ENCODE measurements around the gene WRNIP1. TPM values are rescaled to one million over a fixed set of nuclear protein-coding genes. Genes with fewer than 3 reads are reported as not detected.

The WRNIP1 gene
- polyA plus RNA-seq, 1 experiment: 26.5 TPM

DNA sequence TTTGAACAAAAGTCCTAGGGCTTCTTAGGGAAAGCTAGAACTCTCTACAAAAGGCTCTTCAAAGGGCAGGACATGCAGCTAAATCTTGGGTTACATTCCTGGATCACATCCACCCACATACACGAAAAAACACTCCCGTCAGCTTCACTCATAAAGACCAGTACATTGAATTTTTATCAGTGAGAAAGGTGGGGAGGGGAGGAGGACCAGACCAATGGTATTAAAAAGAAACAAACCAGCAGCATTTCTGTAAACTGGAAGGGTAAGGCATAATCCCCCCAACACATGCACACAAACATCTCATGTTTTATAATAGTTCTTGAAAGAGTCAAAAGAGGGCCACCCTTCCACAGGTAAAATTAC is 46.1 kb upstream of the WRNIP1 start:
- no peak overlapping the region for H3K4me3 ChIP-seq (ENCODE audit: low read depth, low read length)
- no peaks in the 10 kb centered on the region for H3K27me3 ChIP-seq (ENCODE audit: control insufficient read depth, insufficient read depth, low read length)
- DNase-seq (ENCODE audit: low read depth): no peak
- no peaks in the 10 kb centered on the region for H3K36me3 ChIP-seq (ENCODE audit: control insufficient read depth, insufficient read depth, low read length)
- TF ChIP-seq, protein P1, sequence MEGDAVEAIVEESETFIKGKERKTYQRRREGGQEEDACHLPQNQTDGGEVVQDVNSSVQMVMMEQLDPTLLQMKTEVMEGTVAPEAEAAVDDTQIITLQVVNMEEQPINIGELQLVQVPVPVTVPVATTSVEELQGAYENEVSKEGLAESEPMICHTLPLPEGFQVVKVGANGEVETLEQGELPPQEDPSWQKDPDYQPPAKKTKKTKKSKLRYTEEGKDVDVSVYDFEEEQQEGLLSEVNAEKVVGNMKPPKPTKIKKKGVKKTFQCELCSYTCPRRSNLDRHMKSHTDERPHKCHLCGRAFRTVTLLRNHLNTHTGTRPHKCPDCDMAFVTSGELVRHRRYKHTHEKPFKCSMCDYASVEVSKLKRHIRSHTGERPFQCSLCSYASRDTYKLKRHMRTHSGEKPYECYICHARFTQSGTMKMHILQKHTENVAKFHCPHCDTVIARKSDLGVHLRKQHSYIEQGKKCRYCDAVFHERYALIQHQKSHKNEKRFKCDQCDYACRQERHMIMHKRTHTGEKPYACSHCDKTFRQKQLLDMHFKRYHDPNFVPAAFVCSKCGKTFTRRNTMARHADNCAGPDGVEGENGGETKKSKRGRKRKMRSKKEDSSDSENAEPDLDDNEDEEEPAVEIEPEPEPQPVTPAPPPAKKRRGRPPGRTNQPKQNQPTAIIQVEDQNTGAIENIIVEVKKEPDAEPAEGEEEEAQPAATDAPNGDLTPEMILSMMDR (IDR thresholded peaks at IDR 0.05; ENCODE audit: insufficient read depth, low read depth, low read length): no peak
- CTCF ChIA-PET: interaction anchor here (0.8 to 1.0 kb wide), 3 partner anchors 9 to 1123 kb away, joined by 3 to 4 read pairs (median 3); no protein-coding TSS in a partner anchor
- POLR2A ChIA-PET: no interaction called here

DNA sequence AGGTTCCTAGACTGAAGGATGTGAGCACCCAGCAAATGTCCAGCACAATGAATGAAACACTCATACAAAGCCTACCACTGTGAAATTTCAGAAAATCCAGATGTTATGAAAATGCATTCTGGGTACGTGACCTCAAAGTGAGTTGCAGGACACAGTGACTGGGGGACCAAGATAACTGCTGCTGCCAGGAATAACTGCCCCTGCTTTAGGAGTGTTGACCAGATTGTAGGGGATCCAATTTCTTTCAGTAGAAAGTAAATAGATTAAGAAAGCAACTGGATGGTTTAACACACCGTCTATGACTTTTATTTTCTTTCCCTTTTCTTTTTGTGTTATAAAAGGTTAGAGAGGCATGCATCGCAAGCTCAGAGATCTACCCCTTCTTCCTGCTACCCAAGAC is 44.0 kb upstream of the WRNIP1 start:
- H3K4me3 ChIP-seq (ENCODE audit: low read depth, low read length): no peak overlapping the region
- POLR2A ChIA-PET: no interaction called here
- TF ChIP-seq, protein P1 (IDR thresholded peaks at IDR 0.05; ENCODE audit: insufficient read depth, low read depth, low read length): no peak
- no peaks in the 10 kb centered on the region for H3K36me3 ChIP-seq (ENCODE audit: control insufficient read depth, insufficient read depth, low read length)
- CTCF ChIA-PET: no interaction called here
- H3K27me3 ChIP-seq (ENCODE audit: control insufficient read depth, insufficient read depth, low read length): no peaks in the 10 kb centered on the region
- no peak for DNase-seq (ENCODE audit: low read depth)

DNA sequence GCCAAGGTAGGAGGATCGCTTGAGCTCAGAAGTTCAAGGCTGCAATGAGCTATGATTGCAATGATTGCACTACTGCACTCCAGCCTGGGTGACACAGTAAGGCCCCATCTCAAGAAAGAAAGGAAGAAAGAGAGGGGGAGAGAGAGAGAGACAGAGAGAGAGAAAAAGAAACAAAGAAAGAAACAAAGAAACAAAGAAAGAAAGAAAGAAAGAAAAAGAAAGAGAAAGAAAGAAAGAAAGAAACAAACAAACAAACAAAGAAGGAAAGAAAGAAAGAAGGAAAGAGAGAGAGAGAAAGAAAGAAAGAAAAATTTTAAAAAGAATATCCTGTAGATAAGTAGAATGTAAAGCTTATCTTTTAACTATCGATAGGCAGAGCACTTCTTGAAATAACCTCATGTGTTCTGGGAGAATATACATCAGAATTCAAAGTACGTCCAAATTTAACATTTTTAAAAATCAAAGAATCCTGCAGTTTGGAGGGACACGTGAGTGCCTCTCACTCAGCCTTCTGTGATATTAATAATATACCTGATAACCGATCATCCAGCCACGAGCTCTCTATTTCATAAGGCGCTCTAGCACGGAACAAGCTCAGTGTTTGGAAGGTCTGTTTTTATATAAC is 39.7 kb upstream of the WRNIP1 start:
- DNase-seq (ENCODE audit: low read depth): no peak
- ChIA-PET CTCF (interaction anchor here (0.9 to 1.1 kb wide), 3 partner anchors 9 to 13 kb away, joined by 3 read pairs; no protein-coding TSS in a partner anchor), POLR2A (no interaction called here)
- Histone ChIP-seq H3K36me3 (ENCODE audit: control insufficient read depth, insufficient read depth, low read length) (no peaks in the 10 kb centered on the region), H3K4me3 (ENCODE audit: low read depth, low read length) (no peak overlapping the region), H3K27me3 (ENCODE audit: control insufficient read depth, insufficient read depth, low read length) (no peaks in the 10 kb centered on the region)
- TF ChIP-seq, protein P1 (IDR thresholded peaks at IDR 0.05; ENCODE audit: insufficient read depth, low read depth, low read length): no peak

DNA sequence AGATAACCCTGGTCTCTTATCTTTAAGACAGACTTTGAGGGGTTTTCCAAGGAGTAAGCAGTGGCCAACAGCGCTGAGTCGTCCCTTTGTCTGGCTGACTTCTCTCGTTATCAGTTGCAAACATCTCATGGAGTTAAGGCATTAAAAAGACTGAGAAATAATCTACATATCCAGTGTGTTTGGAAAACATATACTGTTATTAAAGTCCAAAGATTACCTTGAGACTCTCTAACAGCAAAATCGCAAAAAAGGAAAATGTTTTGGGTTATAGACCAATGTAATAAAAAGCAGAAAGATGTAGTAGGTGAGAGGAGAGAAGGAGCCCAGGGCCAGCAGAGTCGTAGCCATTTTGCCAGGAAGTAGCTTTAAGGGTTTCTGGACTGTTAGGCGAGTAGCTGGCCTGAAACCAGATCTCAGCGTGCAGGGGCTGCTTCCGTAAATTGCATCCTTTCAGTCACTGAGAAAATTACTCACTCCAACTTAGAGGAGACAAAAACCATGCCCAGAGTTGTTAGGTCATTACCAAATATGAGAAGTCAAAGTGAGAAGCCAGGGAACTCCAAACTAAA is 39.1 kb upstream of the WRNIP1 start:
- H3K36me3 ChIP-seq (ENCODE audit: control insufficient read depth, insufficient read depth, low read length): no peaks in the 10 kb centered on the region
- CTCF ChIA-PET: interaction anchor here (0.7 to 1.8 kb wide), 4 partner anchors 9 to 20 kb away, joined by 3 to 5 read pairs (median 3); no protein-coding TSS in a partner anchor
- POLR2A ChIA-PET: no interaction called here
- no peaks in the 10 kb centered on the region for H3K27me3 ChIP-seq (ENCODE audit: control insufficient read depth, insufficient read depth, low read length)
- DNase-seq (ENCODE audit: low read depth): no peak
- no peak overlapping the region for H3K4me3 ChIP-seq (ENCODE audit: low read depth, low read length)
- TF ChIP-seq, protein P1 (IDR thresholded peaks at IDR 0.05; ENCODE audit: insufficient read depth, low read depth, low read length): no peak

DNA sequence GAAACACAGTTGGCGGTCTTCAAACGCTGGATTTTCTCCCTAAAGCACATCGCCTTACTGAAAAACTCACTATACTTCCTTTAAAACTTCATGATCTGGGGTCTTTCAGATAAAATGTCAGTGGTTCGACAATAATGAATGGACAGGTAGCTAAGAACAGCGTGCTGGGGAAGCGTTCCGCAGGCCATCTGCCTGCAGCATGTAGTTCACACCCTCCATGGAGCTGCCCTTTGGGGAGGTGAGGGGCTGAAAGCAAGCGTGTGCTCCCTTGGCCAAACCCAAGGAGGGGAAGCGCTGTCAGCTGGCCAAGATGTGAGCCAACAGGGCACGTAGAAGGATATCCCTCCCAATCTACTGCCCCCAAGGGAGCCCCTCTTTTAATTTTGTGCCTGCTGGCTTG is 35.3 kb upstream of the WRNIP1 start:
- no peaks in the 10 kb centered on the region for H3K36me3 ChIP-seq (ENCODE audit: control insufficient read depth, insufficient read depth, low read length)
- TF ChIP-seq, protein P1 (IDR thresholded peaks at IDR 0.05; ENCODE audit: insufficient read depth, low read depth, low read length): no peak
- ChIA-PET POLR2A (no interaction called here), CTCF (interaction anchor here (0.8 to 1.5 kb wide), 2 partner anchors 8 to 57 kb away, joined by 3 to 4 read pairs; no protein-coding TSS in a partner anchor)
- H3K4me3 ChIP-seq (ENCODE audit: low read depth, low read length): no peak overlapping the region
- H3K27me3 ChIP-seq (ENCODE audit: control insufficient read depth, insufficient read depth, low read length): no peaks in the 10 kb centered on the region
- no peak for DNase-seq (ENCODE audit: low read depth)
